HepG2 (cell line): ENCODE results near the gene KCTD6.

Experiments
- POLR2AphosphoS5 ChIP-seq: IDR thresholded peaks from 2 replicates; pipeline ENCODE4 v1.6.1; 2012; ENCODE audit warnings: low read depth, low read length
- SP2 ChIP-seq: sonication (generic); formaldehyde crosslinking; IDR thresholded peaks from 2 replicates; pipeline ENCODE4 v1.5.1; 2020; ENCODE audit warnings: mild to moderate bottlenecking, missing genetic modification reagents
- TRIM24 ChIP-seq: sonication (generic); formaldehyde crosslinking; IDR thresholded peaks from 2 replicates; pipeline ENCODE4 v1.8.0; 2022; ENCODE audit warnings: mild to moderate bottlenecking, missing genetic modification reagents
- ZNF558 ChIP-seq: sonication (generic); formaldehyde crosslinking; IDR thresholded peaks from 2 replicates; pipeline ENCODE4 v1.9.0; 2022; ENCODE audit warnings: mild to moderate bottlenecking, missing genetic modification reagents, borderline replicate concordance
- ZZZ3 ChIP-seq: sonication (generic); formaldehyde crosslinking; IDR thresholded peaks from 2 replicates; pipeline ENCODE4 v1.4.0; 2020; ENCODE audit warnings: missing genetic modification reagents, mild to moderate bottlenecking, borderline replicate concordance
- TF ChIP-seq, protein P1 (sequence below): sonication (generic); formaldehyde crosslinking; IDR thresholded peaks from 2 replicates; pipeline ENCODE4 v1.5.0; 2020; ENCODE audit warnings: mild to moderate bottlenecking, missing genetic modification reagents, moderate library complexity
- TF ChIP-seq, protein P2 (sequence below): sonication (generic); formaldehyde crosslinking; IDR thresholded peaks from 2 replicates; pipeline ENCODE4 v1.9.0; 2021; ENCODE audit warnings: missing genetic modification reagents, mild to moderate bottlenecking, borderline replicate concordance

DNA sequence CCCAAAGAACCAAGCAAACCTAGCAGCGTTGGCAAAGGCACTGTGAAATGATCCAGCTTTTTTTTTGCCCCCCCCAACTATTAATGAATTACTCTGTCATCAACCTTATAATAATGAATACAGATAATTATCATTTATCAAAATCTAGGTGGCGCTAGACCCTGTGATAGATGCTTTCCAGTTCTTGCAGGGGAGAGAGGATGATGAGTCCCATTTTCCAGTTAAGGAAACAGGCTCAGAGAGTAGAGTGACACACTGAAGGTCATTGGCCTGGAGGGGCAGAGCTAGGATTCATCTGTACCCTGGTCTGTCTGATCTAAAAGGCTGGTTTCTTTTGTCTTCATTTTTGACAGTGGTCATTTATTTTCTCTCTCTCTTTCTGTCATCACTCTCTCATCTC lies 40.1 kb downstream of the KCTD6 start:
- TF ChIP-seq POLR2AphosphoS5 (no peak), ZZZ3 (CRISPR knock-in tag) (no peak), TRIM24 (no peak), ZNF558 (CRISPR knock-in tag) (no peak), SP2 (CRISPR knock-in tag) (no peak)
- TF ChIP-seq, protein P1, sequence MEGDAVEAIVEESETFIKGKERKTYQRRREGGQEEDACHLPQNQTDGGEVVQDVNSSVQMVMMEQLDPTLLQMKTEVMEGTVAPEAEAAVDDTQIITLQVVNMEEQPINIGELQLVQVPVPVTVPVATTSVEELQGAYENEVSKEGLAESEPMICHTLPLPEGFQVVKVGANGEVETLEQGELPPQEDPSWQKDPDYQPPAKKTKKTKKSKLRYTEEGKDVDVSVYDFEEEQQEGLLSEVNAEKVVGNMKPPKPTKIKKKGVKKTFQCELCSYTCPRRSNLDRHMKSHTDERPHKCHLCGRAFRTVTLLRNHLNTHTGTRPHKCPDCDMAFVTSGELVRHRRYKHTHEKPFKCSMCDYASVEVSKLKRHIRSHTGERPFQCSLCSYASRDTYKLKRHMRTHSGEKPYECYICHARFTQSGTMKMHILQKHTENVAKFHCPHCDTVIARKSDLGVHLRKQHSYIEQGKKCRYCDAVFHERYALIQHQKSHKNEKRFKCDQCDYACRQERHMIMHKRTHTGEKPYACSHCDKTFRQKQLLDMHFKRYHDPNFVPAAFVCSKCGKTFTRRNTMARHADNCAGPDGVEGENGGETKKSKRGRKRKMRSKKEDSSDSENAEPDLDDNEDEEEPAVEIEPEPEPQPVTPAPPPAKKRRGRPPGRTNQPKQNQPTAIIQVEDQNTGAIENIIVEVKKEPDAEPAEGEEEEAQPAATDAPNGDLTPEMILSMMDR (CRISPR knock-in tag), result no peak
- TF ChIP-seq, protein P2, sequence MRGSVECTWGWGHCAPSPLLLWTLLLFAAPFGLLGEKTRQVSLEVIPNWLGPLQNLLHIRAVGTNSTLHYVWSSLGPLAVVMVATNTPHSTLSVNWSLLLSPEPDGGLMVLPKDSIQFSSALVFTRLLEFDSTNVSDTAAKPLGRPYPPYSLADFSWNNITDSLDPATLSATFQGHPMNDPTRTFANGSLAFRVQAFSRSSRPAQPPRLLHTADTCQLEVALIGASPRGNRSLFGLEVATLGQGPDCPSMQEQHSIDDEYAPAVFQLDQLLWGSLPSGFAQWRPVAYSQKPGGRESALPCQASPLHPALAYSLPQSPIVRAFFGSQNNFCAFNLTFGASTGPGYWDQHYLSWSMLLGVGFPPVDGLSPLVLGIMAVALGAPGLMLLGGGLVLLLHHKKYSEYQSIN (CRISPR knock-in tag), result no peak
